Naive thymus-derived CD4-positive, alpha-beta T cell (primary cell): Measurements from ENCODE around the gene CLPSL2. TPM values are rescaled to one million over a fixed set of nuclear protein-coding genes. Genes with fewer than 3 reads are reported as not detected.

Source experiments
- ATAC-seq: fragments of 150-1000 bp; cut with Tn5 transposase; 2 replicates; pipeline ENCODE4 v1.10.0; 2021; ENCODE audit warnings: mild to moderate bottlenecking, moderate library complexity
- CTCF ChIA-PET: fragments of 350-600 bp; sonication (Branson Sonifier 250); formaldehyde crosslinking; loops from one replicate; lab custom pipeline; 2021; ENCODE audit warnings: antibody characterized with exemption; lab: Charles Lee
- POLR2A ChIA-PET: fragments of 350-600 bp; sonication (Branson Sonifier 250); formaldehyde crosslinking; loops from one replicate; lab custom pipeline; 2021; ENCODE audit warnings: antibody characterized with exemption, inconsistent platforms; lab: Charles Lee
- DNase-seq, 9 donors: peaks; one replicate each; pipeline versions ENCODE4 v3.0.0 to v3.0.0-alpha.2; 2020 to 2022; ENCODE audit warnings: mixed read lengths in 1 of 9
- H3K27ac ChIP-seq: one replicate; pipeline ENCODE4 v1.7.0; 2013; ENCODE audit warnings: mild to moderate bottlenecking, low read depth, low read length, moderate library complexity
- H3K27me3 ChIP-seq, 2 donors: one replicate each; pipeline ENCODE4 v1.7.0; 2013; ENCODE audit warnings: low read length in 2 of 2, mild to moderate bottlenecking in 2 of 2, moderate library complexity in 2 of 2; ENCODE audit not compliant: control insufficient read depth in 2 of 2, insufficient read depth in 2 of 2
- H3K36me3 ChIP-seq, 3 experiments: 1 replicate in 2 of 3; 2 replicates in 1 of 3; pipeline ENCODE4 v1.7.0; 2013; ENCODE audit warnings: low read length in 3 of 3, mild to moderate bottlenecking in 3 of 3, moderate library complexity in 1 of 3; ENCODE audit not compliant: insufficient read depth in 3 of 3, control insufficient read depth in 2 of 3
- H3K4me1 ChIP-seq, 2 donors: one replicate each; pipeline ENCODE4 v1.7.0; 2013; ENCODE audit warnings: low read length in 2 of 2, mild to moderate bottlenecking in 2 of 2, moderate library complexity in 1 of 2; ENCODE audit not compliant: control insufficient read depth in 2 of 2, insufficient read depth in 2 of 2
- H3K4me3 ChIP-seq: 2 replicates; pipeline ENCODE4 v1.7.0; 2013; ENCODE audit warnings: mild to moderate bottlenecking, low read length
- H3K9me3 ChIP-seq, 3 experiments: 1 replicate in 2 of 3; 2 replicates in 1 of 3; pipeline ENCODE4 v1.7.0; 2013; ENCODE audit warnings: low read length in 3 of 3; ENCODE audit not compliant: control insufficient read depth in 2 of 3
- H3K27ac Mint-ChIP-seq, 9 donors: one replicate each; pipeline ENCODE4 v1.8.0; 2020 to 2022; ENCODE audit warnings: mixed read lengths in 9 of 9, mild to moderate bottlenecking in 8 of 9, moderate library complexity in 5 of 9, inconsistent platforms in 2 of 9
- H3K27me3 Mint-ChIP-seq, 5 donors: one replicate each; pipeline ENCODE4 v1.8.0; 2021 to 2022; ENCODE audit warnings: mixed read lengths in 5 of 5, mild to moderate bottlenecking in 1 of 5
- H3K36me3 Mint-ChIP-seq, 5 donors: one replicate each; pipeline ENCODE4 v1.8.0; 2020 to 2022; ENCODE audit warnings: mixed read lengths in 5 of 5, mild to moderate bottlenecking in 3 of 5, inconsistent platforms in 1 of 5
- H3K4me1 Mint-ChIP-seq, 7 donors: one replicate each; pipeline ENCODE4 v1.8.0; 2020 to 2022; ENCODE audit warnings: mixed read lengths in 7 of 7, mild to moderate bottlenecking in 3 of 7, inconsistent platforms in 1 of 7
- H3K4me3 Mint-ChIP-seq, 10 donors: one replicate each; pipeline ENCODE4 v1.8.0; 2020 to 2022; ENCODE audit warnings: mild to moderate bottlenecking in 10 of 10, mixed read lengths in 10 of 10, moderate library complexity in 6 of 10, inconsistent platforms in 2 of 10
- H3K9me3 Mint-ChIP-seq, 11 donors: one replicate each; pipeline ENCODE4 v1.8.0; 2020 to 2022; ENCODE audit warnings: mixed read lengths in 11 of 11, mild to moderate bottlenecking in 4 of 11, inconsistent platforms in 1 of 11, moderate library complexity in 1 of 11
- intact Hi-C, 2 donors: fragments of 100-400 bp; cut with micrococcal nuclease; formaldehyde crosslinking; loops; one replicate each; pipeline ENCODE4 v1.15.1; 2023
- polyA plus RNA-seq, 2 donors: library from polyadenylated mRNA; unstranded; fragments of 300-500 nt; fragmentation: Illumina TruSeq; gene quantifications; one replicate each; pipeline ENCODE4 v1.2.3, GENCODE V29; 2021
- total RNA-seq, 6 experiments: library from RNA in 5 of 6; stranded (reverse) in 5 of 6; gene quantifications; 1 replicate in 5 of 6; 2 replicates in 1 of 6; pipeline ENCODE4 v1.2.3 and lab custom pipeline; 2021 to 2026

CLPSL2 gene
- total and polyA plus RNA-seq, 7 experiments from 2014 or later: not detected

GRCh38 chr6:35781290-35781689 is 4.9 kb downstream of the CLPSL2 start:
- Mint-ChIP-seq H3K27me3 (peaks cover 27 to 48% (median 40%) of the 10 kb centered on the region in 5 donors), H3K27ac (no peak overlapping the region), H3K4me1 (peaks cover 0 to 8% (median 4%) of the 10 kb centered on the region in 7 donors), H3K36me3 (no peaks in the 10 kb centered on the region), H3K9me3 (peaks cover 0 to 2% (median 0%) of the 10 kb centered on the region in 11 donors), H3K4me3 (no peak overlapping the region)
- intact Hi-C loops: no loop called here
- POLR2A ChIA-PET: no interaction called here
- ATAC-seq: no peak
- Histone ChIP-seq H3K27ac (no peak overlapping the region), H3K27me3 (peaks cover 3 to 4% of the 10 kb centered on the region in 2 donors), H3K4me3 (no peak overlapping the region), H3K4me1 (no peaks in the 10 kb centered on the region), H3K36me3 (no peaks in the 10 kb centered on the region), H3K9me3 (no peaks in the 10 kb centered on the region)
- CTCF ChIA-PET: no interaction called here
- DNase-seq: no peak

GRCh38 chr6:35782424-35782823 is 6.0 kb downstream of the CLPSL2 start:
- peaks cover 0 to 4% (median 3%) of the 10 kb centered on the region in 7 donors for H3K4me1 Mint-ChIP-seq
- peaks cover 0 to 3% of the 10 kb centered on the region in 2 donors for H3K27me3 ChIP-seq
- no peaks in the 10 kb centered on the region for H3K4me1 ChIP-seq
- ATAC-seq (no peak), DNase-seq (no peak)
- H3K27ac Mint-ChIP-seq: no peak overlapping the region
- H3K36me3 ChIP-seq: no peaks in the 10 kb centered on the region
- H3K4me3 Mint-ChIP-seq: no peak overlapping the region
- H3K9me3 ChIP-seq: no peaks in the 10 kb centered on the region
- no peak overlapping the region for H3K27ac ChIP-seq
- H3K4me3 ChIP-seq: no peak overlapping the region
- POLR2A ChIA-PET: no interaction called here
- peaks cover 33 to 52% (median 41%) of the 10 kb centered on the region in 5 donors for H3K27me3 Mint-ChIP-seq
- H3K36me3 Mint-ChIP-seq: no peaks in the 10 kb centered on the region
- peaks cover 0 to 2% (median 0%) of the 10 kb centered on the region in 11 donors for H3K9me3 Mint-ChIP-seq
- CTCF ChIA-PET: no interaction called here
- intact Hi-C loops: no loop called here

GRCh38 chr6:35784200-35784599 is 7.8 kb downstream of the CLPSL2 start:
- peaks cover 0 to 2% (median 0%) of the 10 kb centered on the region in 11 donors for H3K9me3 Mint-ChIP-seq
- Histone ChIP-seq H3K9me3 (no peaks in the 10 kb centered on the region), H3K36me3 (no peaks in the 10 kb centered on the region), H3K4me3 (no peak overlapping the region), H3K4me1 (no peaks in the 10 kb centered on the region), H3K27me3 (peaks cover 0 to 3% of the 10 kb centered on the region in 2 donors), H3K27ac (no peak overlapping the region)
- DNase-seq (no peak), ATAC-seq (no peak)
- peaks cover 32 to 58% (median 47%) of the 10 kb centered on the region in 5 donors for H3K27me3 Mint-ChIP-seq
- POLR2A ChIA-PET: no interaction called here
- peaks cover 0 to 2% (median 0%) of the 10 kb centered on the region in 7 donors for H3K4me1 Mint-ChIP-seq
- H3K36me3 Mint-ChIP-seq: no peaks in the 10 kb centered on the region
- CTCF ChIA-PET: no interaction called here
- no peak overlapping the region for H3K27ac Mint-ChIP-seq
- intact Hi-C loops: no loop called here
- H3K4me3 Mint-ChIP-seq: no peak overlapping the region

- Histone ChIP-seq H3K4me1 (no peaks in the 10 kb centered on the region), H3K36me3 (no peaks in the 10 kb centered on the region), H3K4me3 (no peak overlapping the region), H3K27me3 (peaks cover 0 to 3% of the 10 kb centered on the region in 2 donors), H3K9me3 (no peaks in the 10 kb centered on the region), H3K27ac (no peak overlapping the region)
- DNase-seq (no peak), ATAC-seq (no peak)
- peaks cover 0 to 2% (median 0%) of the 10 kb centered on the region in 7 donors for H3K4me1 Mint-ChIP-seq
- H3K27ac Mint-ChIP-seq: no peak overlapping the region
- intact Hi-C loops: no loop called here
- POLR2A ChIA-PET: no interaction called here
- CTCF ChIA-PET: no interaction called here
- H3K4me3 Mint-ChIP-seq: no peak overlapping the region
- H3K36me3 Mint-ChIP-seq: no peaks in the 10 kb centered on the region
- H3K27me3 Mint-ChIP-seq: peaks cover 40 to 63% (median 52%) of the 10 kb centered on the region in 5 donors
- H3K9me3 Mint-ChIP-seq: peaks cover 0 to 2% (median 0%) of the 10 kb centered on the region in 11 donors
Measured at GRCh38 chr6:35786272-35786671, 9.9 kb downstream of the CLPSL2 start.

GRCh38 chr6:35786810-35787209 is 10.4 kb downstream of the CLPSL2 start:
- peaks cover 40 to 61% (median 52%) of the 10 kb centered on the region in 5 donors for H3K27me3 Mint-ChIP-seq
- no peak overlapping the region for H3K4me3 ChIP-seq

GRCh38 chr6:35787266-35788218 is 11.1 kb downstream of the CLPSL2 start:
- H3K27me3 Mint-ChIP-seq: peaks cover 36 to 56% (median 51%) of the 10 kb centered on the region in 5 donors
- no peak overlapping the region for H3K27ac Mint-ChIP-seq
- intact Hi-C loops: no loop called here
- no peaks in the 10 kb centered on the region for H3K36me3 ChIP-seq
- DNase-seq: no peak
- no peak overlapping the region for H3K27ac ChIP-seq
- ChIA-PET CTCF (no interaction called here), POLR2A (no interaction called here)
- no peaks in the 10 kb centered on the region for H3K36me3 Mint-ChIP-seq
- peaks cover 0 to 2% (median 0%) of the 10 kb centered on the region in 7 donors for H3K4me1 Mint-ChIP-seq
- H3K4me3 Mint-ChIP-seq: no peak overlapping the region
- H3K27me3 ChIP-seq: peaks cover 0 to 3% of the 10 kb centered on the region in 2 donors
- ATAC-seq: peak; percentile 8
- no peaks in the 10 kb centered on the region for H3K4me1 ChIP-seq
- no peaks in the 10 kb centered on the region for H3K9me3 ChIP-seq
- H3K4me3 ChIP-seq: no peak overlapping the region
- no peaks in the 10 kb centered on the region for H3K9me3 Mint-ChIP-seq

More at GRCh38 chr6:35786810-35787209, 10.4 kb downstream of the CLPSL2 start:
- Mint-ChIP-seq H3K36me3 (no peaks in the 10 kb centered on the region), H3K9me3 (peaks cover 0 to 2% (median 0%) of the 10 kb centered on the region in 11 donors), H3K27ac (no peak overlapping the region), H3K4me3 (no peak overlapping the region), H3K4me1 (peaks cover 0 to 2% (median 0%) of the 10 kb centered on the region in 7 donors)
- H3K27me3 ChIP-seq: peaks cover 0 to 3% of the 10 kb centered on the region in 2 donors
- no peaks in the 10 kb centered on the region for H3K36me3 ChIP-seq
- no peak for DNase-seq
- ChIA-PET POLR2A (no interaction called here), CTCF (no interaction called here)
- H3K4me1 ChIP-seq: no peaks in the 10 kb centered on the region
- intact Hi-C loops: no loop called here
- no peaks in the 10 kb centered on the region for H3K9me3 ChIP-seq
- ATAC-seq: no peak
- H3K27ac ChIP-seq: no peak overlapping the region
